GM21390 (cell line): ENCODE results near the gene MYNN.

ENCODE experiments used
- ATAC-seq: cut with Tn5 transposase; IDR thresholded peaks from one replicate; pipeline ENCODE4 v1.9.1; 2021; ENCODE audit not compliant: unreplicated experiment

MYNN gene

GRCh38 chr3:169774186-169774585 is 990 bp downstream of the MYNN start:
- no peak for ATAC-seq

- no peak for ATAC-seq
Measured at GRCh38 chr3:169777822-169778221, 4.6 kb downstream of the MYNN start.

- no peak for ATAC-seq
Measured at GRCh38 chr3:169780742-169781141, 7.5 kb downstream of the MYNN start.

- ATAC-seq: no peak
Measured at GRCh38 chr3:169781209-169781855, 8.1 kb downstream of the MYNN start.

- no peak for ATAC-seq
Measured at GRCh38 chr3:169787120-169787519, 13.9 kb downstream of the MYNN start.

GRCh38 chr3:169787791-169788190 is 14.6 kb downstream of the MYNN start:
- no peak for ATAC-seq

- ATAC-seq: no peak
Measured at GRCh38 chr3:169790219-169790618, 17.0 kb downstream of the MYNN start.

- no peak for ATAC-seq
Measured at GRCh38 chr3:169790687-169791429, 17.7 kb downstream of the MYNN start.

- ATAC-seq: no peak
Measured at GRCh38 chr3:169792359-169792758, 19.2 kb downstream of the MYNN start.

GRCh38 chr3:169804681-169805080 is 31.5 kb downstream of the MYNN start:
- no peak for ATAC-seq

- ATAC-seq: no peak
Measured at GRCh38 chr3:169809230-169809795, 36.1 kb downstream of the MYNN start.

- ATAC-seq: peak; percentile 19
Measured at GRCh38 chr3:169811631-169812331, 38.6 kb downstream of the MYNN start.

- ATAC-seq: peak; percentile 62
Measured at GRCh38 chr3:169812332-169813235, 39.4 kb downstream of the MYNN start, which contains the start of the genes LRRC34 and LRRIQ4. Gene LRRC34, minus strand, starts transcription at chr3:169812904. Its CDS starts 356 bp downstream, at chr3:169812548. Gene LRRIQ4, plus strand, starts transcription at chr3:169812870. Its CDS starts 9,052 bp downstream, at chr3:169821922.

- ATAC-seq: no peak
Measured at GRCh38 chr3:169813278-169813677, 40.1 kb downstream of the MYNN start.

- ATAC-seq: peak; percentile 77
Measured at GRCh38 chr3:169813757-169814517, 40.7 kb downstream of the MYNN start.

- ATAC-seq: no peak
Measured at GRCh38 chr3:169815590-169816150, 42.5 kb downstream of the MYNN start.

- no peak for ATAC-seq
Measured at GRCh38 chr3:169818316-169818715, 45.1 kb downstream of the MYNN start.

- ATAC-seq: no peak
Measured at GRCh38 chr3:169822091-169822490, 48.9 kb downstream of the MYNN start.

GRCh38 chr3:169822540-169822939 is 49.3 kb downstream of the MYNN start:
- no peak for ATAC-seq
